HG02943 (cell line): Measurements from ENCODE around the gene RUFY3.
A peak's percentile ranks its signal among the peaks of the same experiment; 100 is the strongest.
"Not testable (repeated sequence)": the region's sequence is repeated elsewhere in the genome, so short reads cannot be mapped to it uniquely, and the experiment has no call there.

Experiments
- ATAC-seq: cut with Tn5 transposase; IDR thresholded peaks from one replicate; pipeline ENCODE4 v1.9.1; 2021; ENCODE audit warnings: mild to moderate bottlenecking, low read depth, moderate library complexity; ENCODE audit not compliant: unreplicated experiment

Gene RUFY3, protein sequence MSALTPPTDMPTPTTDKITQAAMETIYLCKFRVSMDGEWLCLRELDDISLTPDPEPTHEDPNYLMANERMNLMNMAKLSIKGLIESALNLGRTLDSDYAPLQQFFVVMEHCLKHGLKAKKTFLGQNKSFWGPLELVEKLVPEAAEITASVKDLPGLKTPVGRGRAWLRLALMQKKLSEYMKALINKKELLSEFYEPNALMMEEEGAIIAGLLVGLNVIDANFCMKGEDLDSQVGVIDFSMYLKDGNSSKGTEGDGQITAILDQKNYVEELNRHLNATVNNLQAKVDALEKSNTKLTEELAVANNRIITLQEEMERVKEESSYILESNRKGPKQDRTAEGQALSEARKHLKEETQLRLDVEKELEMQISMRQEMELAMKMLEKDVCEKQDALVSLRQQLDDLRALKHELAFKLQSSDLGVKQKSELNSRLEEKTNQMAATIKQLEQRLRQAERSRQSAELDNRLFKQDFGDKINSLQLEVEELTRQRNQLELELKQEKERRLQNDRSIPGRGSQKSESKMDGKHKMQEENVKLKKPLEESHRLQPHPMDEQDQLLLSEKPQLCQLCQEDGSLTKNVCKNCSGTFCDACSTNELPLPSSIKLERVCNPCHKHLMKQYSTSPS

DNA sequence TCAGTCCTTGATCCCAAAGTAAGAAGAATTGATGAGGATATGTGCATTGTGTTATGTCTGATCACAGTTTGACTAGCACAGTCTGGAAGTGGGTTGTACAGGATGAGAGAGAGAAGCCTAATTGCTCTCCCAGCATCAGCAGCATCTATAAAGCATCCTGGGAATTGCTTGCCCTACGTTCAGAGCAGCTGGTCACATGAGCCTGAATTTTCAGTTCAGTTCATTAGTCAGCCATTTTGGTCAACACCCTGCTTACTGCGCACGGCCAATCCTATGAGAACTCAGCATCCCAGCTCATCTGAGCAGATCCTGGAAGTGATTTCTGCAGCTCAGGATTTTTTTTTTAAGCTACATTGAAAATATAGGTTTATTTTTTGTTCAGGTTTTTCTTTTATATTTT, at the start of gene RUFY3:
Gene RUFY3 (plus strand): TSS at position 218 of the 400 bp plus-strand sequence. CDS start 610 bp downstream, outside the sequence.
- ATAC-seq, result no peak

GRCh38 chr4:70674191-70674590, 47.6 kb upstream of the RUFY3 start:
- no peak for ATAC-seq

DNA sequence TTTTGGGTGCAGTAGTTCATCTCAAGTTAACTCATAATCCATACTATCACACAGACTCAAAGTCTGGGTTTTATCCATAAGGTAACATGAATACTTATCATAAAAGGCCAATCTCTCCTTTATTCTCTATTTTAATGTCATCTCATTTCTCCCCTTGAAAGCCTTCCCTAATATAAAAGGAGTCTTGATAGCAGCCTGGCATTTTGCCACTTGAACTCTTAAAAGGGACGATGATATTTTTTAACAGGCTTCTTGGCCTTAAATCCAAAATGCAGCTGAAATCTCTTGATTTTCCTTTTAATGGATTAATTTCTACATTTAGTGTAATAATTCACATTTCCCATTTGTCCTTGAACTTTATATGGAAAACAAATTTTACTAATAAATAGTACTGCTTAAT, 47.0 kb upstream of the RUFY3 start:
- ATAC-seq, result no peak

DNA sequence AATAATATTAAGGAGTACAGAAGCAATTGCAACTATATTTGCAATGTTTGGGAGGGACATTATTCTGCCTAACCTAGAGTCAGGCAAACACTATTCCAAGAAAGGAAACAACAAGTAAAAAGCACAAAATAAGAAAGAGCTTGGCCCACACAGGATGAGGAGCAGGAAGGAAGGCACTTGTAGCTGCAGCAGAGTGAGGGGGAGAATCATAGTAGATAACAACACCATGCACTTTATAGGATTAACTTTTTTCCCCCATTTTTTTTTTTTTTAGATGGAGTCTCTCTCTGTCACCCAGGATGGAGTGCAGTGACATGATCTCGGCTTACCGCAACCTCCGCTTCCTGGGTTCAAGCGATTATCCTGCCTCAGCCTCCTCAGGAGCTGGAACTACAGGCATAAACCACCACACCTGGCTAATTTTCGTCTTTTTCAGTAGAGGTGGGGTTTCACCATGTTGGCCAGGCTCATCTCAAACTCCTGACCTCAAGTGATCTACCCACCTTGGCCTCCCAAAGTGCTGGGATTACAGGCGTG, 45.1 kb upstream of the RUFY3 start:
- no peak for ATAC-seq

GRCh38 chr4:70678383-70678999, 43.3 kb upstream of the RUFY3 start:
- peak; percentile 78 for ATAC-seq

DNA sequence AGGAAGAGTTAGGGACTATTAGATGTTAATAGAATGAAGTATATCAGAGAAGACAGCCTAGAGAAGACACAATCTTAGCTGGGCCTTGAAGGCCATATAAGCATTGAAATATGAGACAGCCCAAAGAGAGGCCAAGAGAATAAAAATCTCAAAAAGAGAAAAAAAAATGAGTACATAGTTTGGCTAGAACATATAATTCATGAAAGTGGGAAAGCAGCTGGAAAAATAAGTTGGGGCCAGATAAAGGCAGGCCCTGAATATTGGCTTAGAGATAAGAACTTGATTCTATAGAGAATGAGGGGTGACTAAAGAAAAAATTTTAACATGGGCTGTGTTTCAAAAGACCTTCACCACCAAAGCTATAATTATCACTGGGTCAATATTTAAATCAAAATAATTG, 40.8 kb upstream of the RUFY3 start:
- no peak for ATAC-seq

DNA sequence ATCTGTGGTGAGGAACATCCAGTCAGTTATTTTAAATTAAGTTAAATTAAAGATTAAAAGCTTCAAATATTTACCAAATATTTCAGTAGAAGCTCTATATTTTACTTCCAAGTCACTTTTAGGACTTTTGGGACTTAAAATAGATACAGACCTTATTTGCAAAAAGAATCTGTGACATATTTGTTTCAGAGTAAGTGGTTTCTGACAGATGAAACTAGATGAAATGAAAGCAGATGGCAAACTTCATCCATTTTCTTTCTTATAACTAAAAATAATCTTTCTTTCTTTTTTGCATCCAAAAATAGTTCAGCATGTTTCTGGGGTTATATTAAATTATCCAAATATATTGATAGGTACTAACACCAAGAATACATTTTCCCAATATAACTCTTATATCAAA, 40.1 kb upstream of the RUFY3 start:
- ATAC-seq, result no peak

DNA sequence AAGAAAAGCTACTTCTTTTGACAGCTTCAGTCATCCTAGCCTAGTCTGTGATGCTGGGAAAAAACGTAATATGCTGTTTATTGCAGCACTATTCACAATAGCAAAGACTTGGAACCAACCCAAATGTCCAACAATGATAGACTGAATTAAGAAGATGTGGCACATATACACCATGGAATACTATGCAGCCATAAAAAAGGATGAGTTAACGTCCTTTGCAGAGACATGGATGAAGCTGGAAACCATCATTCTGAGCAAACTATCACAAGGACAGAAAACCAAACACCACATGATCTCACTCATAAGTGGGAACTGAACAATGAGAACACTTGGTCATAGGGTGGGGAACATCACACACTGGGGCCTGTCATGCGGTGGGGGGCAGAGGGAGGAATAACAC, 39.6 kb upstream of the RUFY3 start:
- ATAC-seq, result not testable (repeated sequence)

GRCh38 chr4:70687392-70687791, 34.4 kb upstream of the RUFY3 start:
- no peak for ATAC-seq

- peak; percentile 96 for ATAC-seq
Observed at GRCh38 chr4:70687821-70688794, 33.7 kb upstream of the RUFY3 start, which contains the start of gene UTP3. UTP3 (plus strand) TSS chr4:70688532; CDS start chr4:70688678, 146 bp downstream.

GRCh38 chr4:70688795-70689231, 33.0 kb upstream of the RUFY3 start:
- ATAC-seq, result peak; percentile 7

GRCh38 chr4:70691661-70692060, 30.1 kb upstream of the RUFY3 start:
- no peak for ATAC-seq

- not testable (repeated sequence) for ATAC-seq
Observed at GRCh38 chr4:70694633-70695032, 27.1 kb upstream of the RUFY3 start.

GRCh38 chr4:70698435-70698834, 23.3 kb upstream of the RUFY3 start:
- ATAC-seq, result not testable (repeated sequence)

DNA sequence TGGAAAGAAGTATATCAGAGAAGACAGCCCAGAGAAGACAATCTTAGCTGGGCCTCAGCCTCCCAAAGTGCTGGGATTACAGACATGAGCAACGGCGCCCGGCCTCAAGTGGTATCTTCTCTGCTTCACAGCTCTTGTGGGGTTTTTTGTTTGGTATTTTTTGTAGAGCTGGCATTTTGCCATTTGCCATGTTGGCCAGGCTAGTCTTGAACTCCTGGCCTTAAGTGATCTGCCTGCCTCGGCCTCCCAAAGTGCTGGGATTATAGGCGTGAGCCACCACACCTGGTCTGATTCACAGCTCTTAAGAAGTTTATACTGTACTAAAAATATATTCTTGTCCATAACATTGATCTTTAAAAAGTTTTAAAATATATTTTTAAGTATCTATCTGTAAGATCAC, 21.1 kb upstream of the RUFY3 start:
- ATAC-seq, result no peak

DNA sequence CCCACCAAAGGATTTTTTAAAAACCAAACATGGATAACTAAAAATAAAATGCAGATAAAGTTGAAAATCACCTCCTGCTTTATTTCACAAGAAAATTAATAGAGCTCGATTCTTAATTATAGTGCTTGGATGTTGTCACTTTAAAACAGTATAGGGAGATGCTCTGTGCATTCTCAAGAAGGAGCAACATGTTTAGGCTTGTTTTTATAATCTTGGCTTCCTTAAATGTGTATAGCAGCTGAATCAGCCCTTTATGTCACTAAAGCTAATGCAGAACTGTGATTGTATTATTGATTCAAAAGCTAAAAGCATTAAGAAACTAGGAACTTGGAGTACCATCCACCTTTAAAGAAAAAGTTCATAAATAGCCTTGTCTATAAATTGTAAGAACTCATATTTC, 20.5 kb upstream of the RUFY3 start:
- ATAC-seq, result no peak

GRCh38 chr4:70702592-70702991, 19.2 kb upstream of the RUFY3 start:
- ATAC-seq, result not testable (repeated sequence)

DNA sequence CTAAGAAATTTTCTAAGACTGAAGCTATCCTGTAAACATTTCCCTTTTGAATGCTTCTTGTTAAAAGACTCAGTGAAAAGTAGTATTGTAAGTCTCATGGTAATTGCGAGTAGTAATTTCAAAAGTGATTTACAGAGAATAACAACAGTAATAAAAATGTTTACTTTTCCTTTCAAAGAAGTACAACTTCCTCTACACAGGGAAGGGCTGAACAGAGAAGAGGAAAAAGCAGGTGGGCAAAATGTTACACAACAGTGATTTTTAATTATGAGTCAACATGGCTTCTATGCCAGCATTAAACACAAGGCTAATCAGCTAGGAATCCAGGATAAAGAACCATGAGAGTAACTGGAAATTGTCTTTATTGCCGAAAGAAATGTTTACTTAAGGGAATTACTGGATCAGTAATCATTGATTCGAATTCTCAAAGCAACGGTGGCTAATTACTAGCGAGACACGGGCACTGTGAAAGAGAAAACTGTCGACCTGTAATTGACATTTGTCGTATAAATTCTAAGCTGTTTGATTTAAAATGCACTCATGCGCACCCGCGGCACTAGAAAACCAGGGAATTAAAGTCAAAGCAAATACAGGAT, 18.0 kb upstream of the RUFY3 start:
- ATAC-seq, result no peak

DNA sequence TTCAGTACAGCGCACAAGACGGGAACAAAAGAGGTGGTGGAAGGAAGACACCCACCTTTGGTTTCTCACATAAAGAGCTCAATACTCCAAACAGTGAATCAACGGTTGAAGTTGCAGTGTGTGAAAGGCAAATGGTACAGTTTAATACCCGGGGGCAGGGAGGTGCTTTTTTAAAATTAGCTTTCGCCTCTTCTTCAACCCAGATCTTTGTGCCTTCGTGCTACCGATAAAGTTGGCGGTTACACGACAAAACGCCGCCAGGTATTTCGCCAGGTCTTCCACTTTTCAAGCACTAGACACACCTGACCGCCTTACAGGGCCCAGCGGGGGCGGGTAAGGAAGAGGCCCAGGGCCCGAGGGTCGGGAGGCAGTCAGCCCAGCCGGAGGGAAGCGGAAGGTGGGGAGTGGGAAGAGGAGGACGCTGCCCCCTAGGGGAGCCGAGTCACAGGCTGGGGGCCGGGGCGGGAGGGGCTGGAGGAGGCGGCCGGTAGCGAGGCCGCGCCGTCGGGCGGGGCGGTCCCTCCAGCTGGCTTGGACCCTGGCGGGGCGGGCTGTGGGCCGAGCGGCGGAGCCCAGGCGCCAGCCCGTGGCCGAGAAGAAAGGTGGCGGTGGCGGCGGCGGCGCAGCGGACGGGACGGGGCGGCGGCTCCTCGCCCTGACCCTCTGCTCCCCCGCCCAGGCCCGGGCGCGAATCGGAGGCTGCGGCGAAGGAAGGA, 17.4 kb upstream of the RUFY3 start:
- peak; percentile 63 for ATAC-seq
